SK-N-SH treated with all-trans-retinoic acid at 6 μM for 48 hours (cell line): ENCODE data around the gene BTBD19.

Source experiments
- ATAC-seq: fragments of 200-7000 bp; cut with Tn5 transposase; 3 replicates; pipeline ENCODE4 v1.9.1; 2020; ENCODE audit warnings: mild to moderate bottlenecking, moderate library complexity
- ARNTL ChIP-seq: fragments of 450-650 bp; formaldehyde crosslinking; IDR thresholded peaks from 2 replicates; pipeline ENCODE4 v1.5.0; 2020; ENCODE audit warnings: low read depth, mild to moderate bottlenecking, moderate library complexity, borderline replicate concordance
- OSR1 ChIP-seq: fragments of 250-450 bp; sonication (Bioruptor Pico); IDR thresholded peaks from 2 replicates; pipeline ENCODE4 v1.8.0; 2022; ENCODE audit warnings: moderate library complexity, mild to moderate bottlenecking, inconsistent platforms
- PATZ1 ChIP-seq: fragments of 250-450 bp; sonication (Bioruptor Pico); IDR thresholded peaks from 2 replicates; pipeline ENCODE4 v1.8.0; 2020; ENCODE audit warnings: mild to moderate bottlenecking, moderate library complexity, borderline replicate concordance
- POU6F1 ChIP-seq: fragments of 250-450 bp; sonication (Bioruptor Pico); IDR thresholded peaks from 2 replicates; pipeline ENCODE4 v1.8.0; 2021; ENCODE audit warnings: low read depth, mild to moderate bottlenecking, moderate library complexity, borderline replicate concordance
- RARB ChIP-seq: fragments of 250-450 bp; sonication (Bioruptor Pico); IDR thresholded peaks from 2 replicates; pipeline ENCODE4 v1.8.0; 2021; ENCODE audit warnings: mild to moderate bottlenecking, moderate library complexity
- SNAI2 ChIP-seq: fragments of 250-450 bp; sonication (Bioruptor Pico); IDR thresholded peaks from 2 replicates; pipeline ENCODE4 v1.5.0; 2020; ENCODE audit warnings: mild to moderate bottlenecking, moderate library complexity
- TCF4 ChIP-seq: fragments of 250-450 bp; sonication (Bioruptor Pico); IDR thresholded peaks from 2 replicates; pipeline ENCODE4 v1.8.0; 2021; ENCODE audit warnings: mild to moderate bottlenecking, moderate library complexity, borderline replicate concordance
- TOX ChIP-seq: fragments of 250-450 bp; sonication (Bioruptor Pico); IDR thresholded peaks from 2 replicates; pipeline ENCODE4 v1.8.0; 2021; ENCODE audit warnings: mild to moderate bottlenecking, moderate library complexity, borderline replicate concordance
- ZC3H10 ChIP-seq: fragments of 250-450 bp; sonication (Bioruptor Pico); IDR thresholded peaks from 2 replicates; pipeline ENCODE4 v1.5.1; 2021; ENCODE audit warnings: mild to moderate bottlenecking, moderate library complexity
- ZFP3 ChIP-seq: fragments of 250-450 bp; sonication (Bioruptor Pico); IDR thresholded peaks from 2 replicates; pipeline ENCODE4 v1.5.0; 2020; ENCODE audit warnings: mild to moderate bottlenecking, moderate library complexity
- ZFP30 ChIP-seq: fragments of 450-650 bp; formaldehyde crosslinking; IDR thresholded peaks from 2 replicates; pipeline ENCODE4 v1.5.0; 2022; ENCODE audit warnings: mild to moderate bottlenecking, moderate library complexity
- ZNF565 ChIP-seq: fragments of 450-650 bp; formaldehyde crosslinking; conservative IDR thresholded peaks from 2 replicates; pipeline ENCODE4 v1.5.0; 2020; ENCODE audit warnings: low read depth, mild to moderate bottlenecking, moderate library complexity
- ZNF8 ChIP-seq: fragments of 450-650 bp; formaldehyde crosslinking; IDR thresholded peaks from 2 replicates; pipeline ENCODE4 v1.5.0; 2020; ENCODE audit warnings: mild to moderate bottlenecking, moderate library complexity
- TF ChIP-seq, protein P1 (sequence below): fragments of 250-450 bp; sonication (Bioruptor Pico); IDR thresholded peaks from 2 replicates; pipeline ENCODE4 v1.5.1; 2020; ENCODE audit warnings: low read depth, mild to moderate bottlenecking, moderate library complexity
- TF ChIP-seq, protein P2 (sequence below): fragments of 250-450 bp; sonication (Bioruptor Pico); IDR thresholded peaks from 2 replicates; pipeline ENCODE4 v1.5.1; 2021; ENCODE audit warnings: mild to moderate bottlenecking, moderate library complexity
- TF ChIP-seq, protein P3 (sequence below): fragments of 250-450 bp; sonication (Bioruptor Pico); IDR thresholded peaks from 2 replicates; pipeline ENCODE4 v1.5.0; 2020; ENCODE audit warnings: mild to moderate bottlenecking, moderate library complexity

BTBD19 gene

DNA sequence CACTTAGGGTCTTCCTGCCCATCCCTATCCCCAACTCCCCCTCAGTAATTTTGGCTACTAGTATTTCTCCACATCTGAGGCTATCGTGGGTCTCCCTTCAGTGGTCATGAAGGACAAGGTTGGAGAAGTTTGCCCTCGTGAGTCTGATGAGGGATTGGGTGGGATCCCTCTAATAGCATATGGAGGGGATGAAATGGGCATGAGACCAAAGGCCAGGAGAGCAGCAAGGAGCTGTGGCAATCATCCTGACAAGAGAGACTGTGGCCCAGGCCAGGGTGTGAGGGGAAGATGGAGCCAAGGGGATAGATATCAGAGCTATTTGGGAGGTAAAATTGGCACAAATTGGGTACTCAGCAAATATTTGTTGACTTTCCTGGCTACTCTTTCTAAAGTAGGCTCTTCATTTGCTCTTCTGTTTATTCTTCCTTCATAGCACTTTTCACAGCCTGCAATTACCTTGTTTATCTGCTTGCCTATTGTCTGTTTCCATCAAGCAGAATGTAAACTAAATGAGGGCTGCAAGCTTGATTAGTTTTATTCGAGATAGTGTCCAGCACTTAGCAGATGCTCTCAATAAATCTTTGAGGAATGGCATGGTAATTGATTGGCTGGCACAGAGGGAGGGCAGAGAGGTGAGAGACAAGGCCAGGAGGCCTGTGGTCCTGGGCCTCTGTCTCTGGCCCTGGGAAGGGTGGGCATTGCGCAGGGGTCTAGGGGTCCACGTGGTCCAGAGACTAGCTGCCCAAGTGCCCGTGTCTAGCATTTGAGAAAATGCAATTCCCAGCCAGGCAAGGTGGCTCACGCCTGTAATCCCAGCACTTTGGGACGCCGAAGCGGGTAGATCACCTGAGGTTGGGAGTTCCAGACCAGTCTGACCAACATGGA lies 9.6 kb upstream of the BTBD19 start:
- TF ChIP-seq, protein P1, sequence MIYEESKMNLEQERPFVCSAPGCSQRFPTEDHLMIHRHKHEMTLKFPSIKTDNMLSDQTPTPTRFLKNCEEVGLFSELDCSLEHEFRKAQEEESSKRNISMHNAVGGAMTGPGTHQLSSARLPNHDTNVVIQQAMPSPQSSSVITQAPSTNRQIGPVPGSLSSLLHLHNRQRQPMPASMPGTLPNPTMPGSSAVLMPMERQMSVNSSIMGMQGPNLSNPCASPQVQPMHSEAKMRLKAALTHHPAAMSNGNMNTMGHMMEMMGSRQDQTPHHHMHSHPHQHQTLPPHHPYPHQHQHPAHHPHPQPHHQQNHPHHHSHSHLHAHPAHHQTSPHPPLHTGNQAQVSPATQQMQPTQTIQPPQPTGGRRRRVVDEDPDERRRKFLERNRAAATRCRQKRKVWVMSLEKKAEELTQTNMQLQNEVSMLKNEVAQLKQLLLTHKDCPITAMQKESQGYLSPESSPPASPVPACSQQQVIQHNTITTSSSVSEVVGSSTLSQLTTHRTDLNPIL (CRISPR knock-in tag), result no peak
- TF ChIP-seq OSR1, result no peak
- no peak for TF ChIP-seq PATZ1 (CRISPR knock-in tag)
- no peak for TF ChIP-seq SNAI2 (CRISPR knock-in tag)
- TF ChIP-seq, protein P2, sequence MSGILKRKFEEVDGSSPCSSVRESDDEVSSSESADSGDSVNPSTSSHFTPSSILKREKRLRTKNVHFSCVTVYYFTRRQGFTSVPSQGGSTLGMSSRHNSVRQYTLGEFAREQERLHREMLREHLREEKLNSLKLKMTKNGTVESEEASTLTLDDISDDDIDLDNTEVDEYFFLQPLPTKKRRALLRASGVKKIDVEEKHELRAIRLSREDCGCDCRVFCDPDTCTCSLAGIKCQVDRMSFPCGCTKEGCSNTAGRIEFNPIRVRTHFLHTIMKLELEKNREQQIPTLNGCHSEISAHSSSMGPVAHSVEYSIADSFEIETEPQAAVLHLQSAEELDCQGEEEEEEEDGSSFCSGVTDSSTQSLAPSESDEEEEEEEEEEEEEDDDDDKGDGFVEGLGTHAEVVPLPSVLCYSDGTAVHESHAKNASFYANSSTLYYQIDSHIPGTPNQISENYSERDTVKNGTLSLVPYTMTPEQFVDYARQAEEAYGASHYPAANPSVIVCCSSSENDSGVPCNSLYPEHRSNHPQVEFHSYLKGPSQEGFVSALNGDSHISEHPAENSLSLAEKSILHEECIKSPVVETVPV (CRISPR knock-in tag), result no peak
- TF ChIP-seq POU6F1 (CRISPR knock-in tag), result no peak
- TF ChIP-seq ZFP3 (CRISPR knock-in tag), result no peak
- no peak for TF ChIP-seq ZNF565 (CRISPR knock-in tag)
- no peak for TF ChIP-seq RARB (CRISPR knock-in tag)
- no peak for TF ChIP-seq ZC3H10 (CRISPR knock-in tag)
- TF ChIP-seq, protein P3, sequence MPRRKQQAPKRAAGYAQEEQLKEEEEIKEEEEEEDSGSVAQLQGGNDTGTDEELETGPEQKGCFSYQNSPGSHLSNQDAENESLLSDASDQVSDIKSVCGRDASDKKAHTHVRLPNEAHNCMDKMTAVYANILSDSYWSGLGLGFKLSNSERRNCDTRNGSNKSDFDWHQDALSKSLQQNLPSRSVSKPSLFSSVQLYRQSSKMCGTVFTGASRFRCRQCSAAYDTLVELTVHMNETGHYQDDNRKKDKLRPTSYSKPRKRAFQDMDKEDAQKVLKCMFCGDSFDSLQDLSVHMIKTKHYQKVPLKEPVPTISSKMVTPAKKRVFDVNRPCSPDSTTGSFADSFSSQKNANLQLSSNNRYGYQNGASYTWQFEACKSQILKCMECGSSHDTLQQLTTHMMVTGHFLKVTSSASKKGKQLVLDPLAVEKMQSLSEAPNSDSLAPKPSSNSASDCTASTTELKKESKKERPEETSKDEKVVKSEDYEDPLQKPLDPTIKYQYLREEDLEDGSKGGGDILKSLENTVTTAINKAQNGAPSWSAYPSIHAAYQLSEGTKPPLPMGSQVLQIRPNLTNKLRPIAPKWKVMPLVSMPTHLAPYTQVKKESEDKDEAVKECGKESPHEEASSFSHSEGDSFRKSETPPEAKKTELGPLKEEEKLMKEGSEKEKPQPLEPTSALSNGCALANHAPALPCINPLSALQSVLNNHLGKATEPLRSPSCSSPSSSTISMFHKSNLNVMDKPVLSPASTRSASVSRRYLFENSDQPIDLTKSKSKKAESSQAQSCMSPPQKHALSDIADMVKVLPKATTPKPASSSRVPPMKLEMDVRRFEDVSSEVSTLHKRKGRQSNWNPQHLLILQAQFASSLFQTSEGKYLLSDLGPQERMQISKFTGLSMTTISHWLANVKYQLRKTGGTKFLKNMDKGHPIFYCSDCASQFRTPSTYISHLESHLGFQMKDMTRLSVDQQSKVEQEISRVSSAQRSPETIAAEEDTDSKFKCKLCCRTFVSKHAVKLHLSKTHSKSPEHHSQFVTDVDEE (CRISPR knock-in tag), result no peak
- no peak for TF ChIP-seq TOX
- TF ChIP-seq ZFP30 (CRISPR knock-in tag), result no peak
- TF ChIP-seq ZNF8, result no peak
- ATAC-seq, result no peak

DNA sequence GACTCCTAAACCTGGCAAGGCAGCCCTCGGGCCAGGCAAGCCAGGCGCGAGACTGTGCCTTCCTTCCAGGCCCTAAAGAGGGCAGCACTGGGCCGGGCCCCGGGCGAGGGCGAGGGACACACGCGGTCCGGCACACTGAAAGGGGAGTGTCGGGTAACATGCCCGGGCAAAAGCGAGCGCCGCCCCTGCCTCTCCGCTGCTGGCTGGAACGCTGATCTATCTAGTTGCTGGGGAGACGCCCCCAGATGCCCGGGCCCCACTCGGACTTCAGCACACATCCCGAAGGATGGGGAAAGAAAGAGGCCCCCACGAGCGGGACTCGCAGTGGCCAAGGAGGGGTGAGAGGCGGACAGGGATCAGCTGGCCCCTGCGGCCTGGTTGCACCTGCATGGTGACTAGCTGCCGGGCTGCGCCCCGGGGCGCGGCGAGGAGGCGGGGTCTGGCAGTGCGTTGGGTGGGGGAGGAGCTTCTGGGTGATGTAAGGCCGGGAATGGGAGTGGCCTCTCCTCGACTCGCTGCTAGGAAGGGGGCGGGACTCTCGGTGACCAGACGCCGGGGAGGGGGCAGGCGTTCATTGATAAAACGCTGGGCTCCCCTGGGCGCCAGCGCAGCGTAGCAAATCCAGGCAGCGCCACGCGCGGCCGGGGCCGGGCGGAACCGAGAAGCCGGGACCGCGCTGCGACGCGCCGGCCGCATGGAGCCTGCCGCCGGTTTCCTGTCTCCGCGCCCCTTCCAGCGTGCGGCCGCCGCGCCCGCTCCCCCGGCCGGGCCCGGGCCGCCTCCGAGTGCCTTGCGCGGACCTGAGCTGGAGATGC lies 8.3 kb upstream of the BTBD19 start, which contains the start of gene PLK3:
TSS of gene PLK3 (plus strand) at position 608 of the 815 bp plus-strand sequence. CDS start at position 695, 87 bp downstream.
- peak; percentile 40; the same call in 1 of the 2 replicates for TF ChIP-seq TCF4 (CRISPR knock-in tag)
- TF ChIP-seq SNAI2 (CRISPR knock-in tag), result peak; percentile 70; the same call in 1 of the 2 replicates
- no peak for TF ChIP-seq ARNTL (CRISPR knock-in tag)
- TF ChIP-seq PATZ1 (CRISPR knock-in tag), result peak; percentile 47; the same call in 1 of the 2 replicates
- no peak for TF ChIP-seq OSR1
- TF ChIP-seq ZC3H10 (CRISPR knock-in tag), result 0 out of 2 replicates have a peak, but pooled peaks have one; percentile 10
- peak; percentile 89 for ATAC-seq
